ENCODE results near the gene DMD.

Gene DMD

DNA sequence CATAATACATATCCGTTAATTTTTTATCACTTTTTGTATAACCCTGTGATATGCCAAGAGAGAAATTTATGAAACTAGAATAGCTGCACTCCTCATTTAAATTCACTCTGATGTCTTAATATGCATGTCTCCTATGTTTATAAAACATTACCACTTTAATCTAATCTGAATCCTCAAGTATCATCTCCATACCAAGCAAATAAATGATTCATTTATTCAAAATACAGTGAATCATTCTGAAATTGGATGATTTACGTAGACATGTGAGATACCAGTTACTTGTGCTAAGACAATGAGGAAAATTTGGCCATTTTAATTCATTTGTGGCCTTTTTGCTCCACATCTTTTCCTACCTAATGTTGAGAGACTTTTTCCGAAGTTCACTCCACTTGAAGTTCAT lies 1704.4 kb downstream of the DMD start:
- Histone ChIP-seq H3K36me3 (replicated peaks; ENCODE audit: low read depth, low read length) (no peaks in the 10 kb centered on the region), H3K4me3 (ENCODE audit: low read length) (no peak overlapping the region), H4K20me1 (ENCODE audit: insufficient read depth, low read length) (no peaks in the 10 kb centered on the region), H3K27ac (ENCODE audit: low read length) (no peak overlapping the region), H3K9ac (ENCODE audit: low read length) (no peak overlapping the region), H3K79me2 (ENCODE audit: low read length) (no peaks in the 10 kb centered on the region), H3K4me1 (ENCODE audit: low read length) (peaks cover 10% of the 10 kb centered on the region), H3K9me3 (ENCODE audit: insufficient read depth, low read length) (no peaks in the 10 kb centered on the region), H3K4me2 (ENCODE audit: low read length) (no peak overlapping the region), H2AFZ (ENCODE audit: low read depth, low read length) (no peak overlapping the region), H3K27me3 (ENCODE audit: low read depth, low read length) (no peaks in the 10 kb centered on the region)
- TF ChIP-seq CTCF (IDR thresholded peaks at IDR 0.05; ENCODE audit: low read depth, low read length) (no peak), EZH2phosphoT487 (IDR thresholded peaks at IDR 0.05; ENCODE audit: low read depth) (no peak)

GRCh38 chrX:31506360-31506759 lies 1705.0 kb downstream of the DMD start:
- Histone ChIP-seq H3K36me3 (replicated peaks; ENCODE audit: low read depth, low read length) (no peaks in the 10 kb centered on the region), H3K4me1 (ENCODE audit: low read length) (peaks cover 11% of the 10 kb centered on the region), H3K27me3 (ENCODE audit: low read depth, low read length) (no peaks in the 10 kb centered on the region), H2AFZ (ENCODE audit: low read depth, low read length) (no peak overlapping the region), H3K4me2 (ENCODE audit: low read length) (no peak overlapping the region), H3K79me2 (ENCODE audit: low read length) (no peaks in the 10 kb centered on the region), H3K4me3 (ENCODE audit: low read length) (no peak overlapping the region), H4K20me1 (ENCODE audit: insufficient read depth, low read length) (no peaks in the 10 kb centered on the region), H3K9ac (ENCODE audit: low read length) (no peak overlapping the region), H3K9me3 (ENCODE audit: insufficient read depth, low read length) (no peaks in the 10 kb centered on the region), H3K27ac (ENCODE audit: low read length) (no peak overlapping the region)
- TF ChIP-seq EZH2phosphoT487 (IDR thresholded peaks at IDR 0.05; ENCODE audit: low read depth) (no peak), CTCF (IDR thresholded peaks at IDR 0.05; ENCODE audit: low read depth, low read length) (no peak)

DNA sequence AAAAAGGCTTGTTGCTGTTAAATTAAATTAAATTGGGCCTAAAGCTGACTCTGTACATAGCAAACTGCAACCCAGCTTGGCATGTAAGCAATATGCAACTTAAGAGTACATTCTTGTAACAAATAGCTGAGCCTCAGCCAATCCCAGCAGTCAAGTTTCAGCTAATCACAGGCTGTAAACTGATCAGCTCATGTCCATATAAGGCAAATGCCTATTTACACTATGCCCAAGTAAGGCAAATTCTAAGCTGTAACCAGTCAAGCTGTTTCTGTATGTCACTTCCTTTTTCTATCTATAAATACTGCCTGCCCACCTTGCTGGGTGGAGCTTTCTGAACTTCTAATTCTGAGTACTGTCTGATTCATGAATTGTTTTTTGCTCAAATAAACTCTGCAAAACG lies 1710.4 kb downstream of the DMD start:
- no peak overlapping the region for H3K4me3 ChIP-seq (ENCODE audit: low read length)
- no peak overlapping the region; the same call in 1 of the 2 replicates for H3K27ac ChIP-seq (ENCODE audit: low read length)
- no peaks in the 10 kb centered on the region for H3K27me3 ChIP-seq (ENCODE audit: low read depth, low read length)
- no peaks in the 10 kb centered on the region for H4K20me1 ChIP-seq (ENCODE audit: insufficient read depth, low read length)
- peaks cover 28% of the 10 kb centered on the region for H3K4me1 ChIP-seq (ENCODE audit: low read length)
- H3K9me3 ChIP-seq (ENCODE audit: insufficient read depth, low read length): no peaks in the 10 kb centered on the region
- no peaks in the 10 kb centered on the region for H3K79me2 ChIP-seq (ENCODE audit: low read length)
- H3K4me2 ChIP-seq (ENCODE audit: low read length): no peak overlapping the region
- no peak for TF ChIP-seq EZH2phosphoT487 (IDR thresholded peaks at IDR 0.05; ENCODE audit: low read depth)
- no peak for TF ChIP-seq CTCF (IDR thresholded peaks at IDR 0.05; ENCODE audit: low read depth, low read length)
- H3K9ac ChIP-seq (ENCODE audit: low read length): no peak overlapping the region
- H2AFZ ChIP-seq (ENCODE audit: low read depth, low read length): peak overlapping the region; percentile 23; the same call in 1 of the 2 replicates
- H3K36me3 ChIP-seq (replicated peaks; ENCODE audit: low read depth, low read length): no peaks in the 10 kb centered on the region

- Histone ChIP-seq H3K79me2 (ENCODE audit: low read length) (no peaks in the 10 kb centered on the region), H3K4me1 (ENCODE audit: low read length) (peaks cover 18% of the 10 kb centered on the region), H3K27ac (ENCODE audit: low read length) (no peak overlapping the region), H3K9me3 (ENCODE audit: insufficient read depth, low read length) (no peaks in the 10 kb centered on the region), H3K4me3 (ENCODE audit: low read length) (no peak overlapping the region), H4K20me1 (ENCODE audit: insufficient read depth, low read length) (no peaks in the 10 kb centered on the region), H3K36me3 (replicated peaks; ENCODE audit: low read depth, low read length) (no peaks in the 10 kb centered on the region), H3K9ac (ENCODE audit: low read length) (no peak overlapping the region), H2AFZ (ENCODE audit: low read depth, low read length) (no peak overlapping the region), H3K27me3 (ENCODE audit: low read depth, low read length) (no peaks in the 10 kb centered on the region), H3K4me2 (ENCODE audit: low read length) (no peak overlapping the region)
- no peak for TF ChIP-seq EZH2phosphoT487 (IDR thresholded peaks at IDR 0.05; ENCODE audit: low read depth)
- TF ChIP-seq CTCF (IDR thresholded peaks at IDR 0.05; ENCODE audit: low read depth, low read length): no peak
These were observed 1712.2 kb downstream of the DMD start for GRCh38 chrX:31499109-31499508.

Measured in OCI-LY3 (cell line).